A549 (cell line): Measurements from ENCODE around the gene ZNF341. TPM values are rescaled to one million over a fixed set of nuclear protein-coding genes. Genes with fewer than 3 reads are reported as not detected.

Experiments used
- ATAC-seq, 2 experiments: fragments of 200-7000 bp in 1 of 2; fragments of >200 bp in 1 of 2; cut with Nextera tagmentation in 1 of 2; cut with Tn5 transposase in 1 of 2; 3 replicates each; pipeline versions ENCODE4 v1.8.0 to v1.9.1; 2018 to 2020; ENCODE audit warnings: mild to moderate bottlenecking in 1 of 2, moderate library complexity in 1 of 2
- CTCF ChIA-PET: fragments of 300-600 bp; sonication (Branson Sonifier 250); formaldehyde crosslinking; extraction: SDS; loops from one replicate; lab custom pipeline; 2021; ENCODE audit warnings: antibody characterized with exemption, inconsistent platforms; lab: Yijun Ruan, JAX
- POLR2A ChIA-PET: fragments of 350-600 bp; formaldehyde crosslinking; extraction: SDS; loops from one replicate; lab custom pipeline; 2021; ENCODE audit warnings: antibody characterized with exemption, inconsistent platforms; lab: Yijun Ruan, JAX
- DNase-seq, 2 experiments: peaks; one replicate each; pipeline versions ENCODE4 v3.0.0 to v3.0.0-alpha.2; 2011 to 2016; ENCODE audit warnings: low read depth in 1 of 2, low spot score in 1 of 2
- FAIRE-seq: peaks from 2 replicates; lab custom pipeline; 2011; peaks lifted over from hg19 to GRCh38; lab: Jason Lieb, UNC
- H3K27ac ChIP-seq, 2 experiments: fragments of >200 bp; sonication (Bioruptor Twin); formaldehyde crosslinking; 3 replicates each; pipeline ENCODE4 v1.5.1; 2016 to 2017
- H3K4me1 ChIP-seq: fragments of >200 bp; sonication (Bioruptor Twin); formaldehyde crosslinking; 3 replicates; pipeline ENCODE4 v1.6.1; 2016
- H3K4me2 ChIP-seq: fragments of >200 bp; sonication (Bioruptor Twin); formaldehyde crosslinking; 3 replicates; pipeline ENCODE4 v1.6.1; 2016
- H3K4me3 ChIP-seq: fragments of >200 bp; sonication (Bioruptor Twin); formaldehyde crosslinking; 3 replicates; pipeline ENCODE4 v1.5.1; 2016
- H3K9me3 ChIP-seq: fragments of >200 bp; sonication (Bioruptor Twin); formaldehyde crosslinking; 3 replicates; pipeline ENCODE4 v1.6.1; 2016
- CEBPB ChIP-seq, 2 experiments: fragments of >200 bp in 1 of 2; sonication (Bioruptor Twin) in 1 of 2; formaldehyde crosslinking in 1 of 2; IDR thresholded peaks; 2 replicates each; pipeline ENCODE4 v1.6.1; 2012 to 2016
- CHD4 ChIP-seq: fragments of 200-600 bp; sonication (generic); IDR thresholded peaks from 2 replicates; pipeline ENCODE4 v1.6.1; 2016; ENCODE audit warnings: antibody characterized with exemption, mild to moderate bottlenecking, borderline replicate concordance
- ELK1 ChIP-seq: fragments of 150-350 bp; IDR thresholded peaks from 2 replicates; pipeline ENCODE4 v1.6.1; 2014; ENCODE audit warnings: low read depth, mild to moderate bottlenecking, low read length
- FOSB ChIP-seq: fragments of 250-450 bp; sonication (Bioruptor Pico); IDR thresholded peaks from 2 replicates; pipeline ENCODE4 v1.5.0; 2020; ENCODE audit warnings: mild to moderate bottlenecking, moderate library complexity
- FOSL2 ChIP-seq, 2 experiments: fragments of 450-650 bp in 1 of 2; fragments of >200 bp in 1 of 2; sonication (Bioruptor Twin) in 1 of 2; formaldehyde crosslinking; IDR thresholded peaks; 2 replicates each; pipeline versions ENCODE4 v1.5.0 to v1.6.1; 2016 to 2020; ENCODE audit warnings: mild to moderate bottlenecking in 1 of 2, moderate library complexity in 1 of 2
- GATA3 ChIP-seq: IDR thresholded peaks from 2 replicates; pipeline ENCODE4 v1.6.1; 2012; ENCODE audit warnings: borderline replicate concordance
- JUNB ChIP-seq: fragments of >200 bp; sonication (Bioruptor Twin); formaldehyde crosslinking; IDR thresholded peaks from 2 replicates; pipeline ENCODE4 v1.6.1; 2016
- KDM1A ChIP-seq: fragments of 200-600 bp; sonication (generic); IDR thresholded peaks from 2 replicates; pipeline ENCODE4 v1.6.1; 2016; ENCODE audit warnings: low read depth, mild to moderate bottlenecking
- NFE2L2 ChIP-seq: fragments of 150-350 bp; conservative IDR thresholded peaks from 2 replicates; pipeline ENCODE4 v1.6.1; 2014; ENCODE audit warnings: low read length
- PBX3 ChIP-seq: IDR thresholded peaks from 2 replicates; pipeline ENCODE4 v1.6.1; 2012
- RARB ChIP-seq: fragments of 250-450 bp; sonication (Bioruptor Pico); IDR thresholded peaks from 2 replicates; pipeline ENCODE4 v1.8.0; 2021; ENCODE audit warnings: mild to moderate bottlenecking, moderate library complexity
- RFX5 ChIP-seq: fragments of 450-650 bp; IDR thresholded peaks from 2 replicates; pipeline ENCODE4 v1.7.1; 2014; ENCODE audit warnings: antibody characterized with exemption, mild to moderate bottlenecking, moderate library complexity
- TFCP2L1 ChIP-seq: fragments of 250-450 bp; sonication (Bioruptor Pico); IDR thresholded peaks from 2 replicates; pipeline ENCODE4 v1.5.0; 2021; ENCODE audit warnings: mild to moderate bottlenecking
- ZC3H11A ChIP-seq: fragments of 450-650 bp; IDR thresholded peaks from 2 replicates; pipeline ENCODE4 v1.6.1; 2014; ENCODE audit warnings: antibody characterized with exemption, mild to moderate bottlenecking
- WGBS: methylation state at CpG from one replicate; pipeline ENCODE4 v1.1.6; 2017; ENCODE audit errors: missing lambda C conversion rate; 5-methylcytosine and 5-hydroxymethylcytosine counted together
- polyA plus RNA-seq, 4 experiments: library from polyadenylated mRNA; depleted of rRNA in 3 of 4; stranded (reverse); fragments of >200 nt; fragmentation: RNase III in 1 of 4; extraction: RNeasy Plus Mini Kit Qiagen cat#74134 plus additional on column Dnase treatment in 1 of 4; gene quantifications; 2 replicates in 3 of 4; 3 replicates in 1 of 4; pipeline ENCODE4 v1.2.3, GENCODE V29; 2011 to 2017

ZNF341 gene
- polyA plus RNA-seq, 2 of the 4 experiments (the other 2 are of a cell fraction), result 2.1 to 4.1 TPM

- no peak for TF ChIP-seq TFCP2L1 (CRISPR knock-in tag)
Observed at GRCh38 chr20:33810885-33811775, 79.3 kb downstream of the ZNF341 start, which contains the start of gene CHMP4B (continued).

GRCh38 chr20:33811776-33812151 lies 80.0 kb downstream of the ZNF341 start:
- Histone ChIP-seq H3K4me3 (peak overlapping the region; percentile 76), H3K4me2 (peak overlapping the region; percentile 93), H3K9me3 (no peaks in the 10 kb centered on the region), H3K4me1 (peaks cover 23% of the 10 kb centered on the region), H3K27ac (peak overlapping the region; percentile 88 to 94)
- DNase-seq (no peak), ATAC-seq (peak; percentile 12 to 26; a peak in 5 of 6 replicates), FAIRE-seq (no peak)
- WGBS, result under 1% methylated on average over 12 of the region's 12 CpGs
- ChIA-PET CTCF (interaction anchor here (1.1 to 4.5 kb wide), 4 partner anchors 14 to 140 kb away, joined by 3 to 25 read pairs (median 6); partner anchors contain the start of gene ZNF341), POLR2A (interaction anchor here (0.6 to 3.5 kb wide), 6 partner anchors 9 to 300 kb away, joined by 3 to 14 read pairs (median 4); partner anchors contain the start of genes EIF2S2, RALY and ZNF341)
- TF ChIP-seq ELK1 (no peak), NFE2L2 (no peak), PBX3 (no peak), FOSB (no peak), RFX5 (no peak), RARB (CRISPR knock-in tag) (no peak), ZC3H11A (no peak), KDM1A (no peak)
- TF ChIP-seq, all 56 proteins: peak for 0

DNA sequence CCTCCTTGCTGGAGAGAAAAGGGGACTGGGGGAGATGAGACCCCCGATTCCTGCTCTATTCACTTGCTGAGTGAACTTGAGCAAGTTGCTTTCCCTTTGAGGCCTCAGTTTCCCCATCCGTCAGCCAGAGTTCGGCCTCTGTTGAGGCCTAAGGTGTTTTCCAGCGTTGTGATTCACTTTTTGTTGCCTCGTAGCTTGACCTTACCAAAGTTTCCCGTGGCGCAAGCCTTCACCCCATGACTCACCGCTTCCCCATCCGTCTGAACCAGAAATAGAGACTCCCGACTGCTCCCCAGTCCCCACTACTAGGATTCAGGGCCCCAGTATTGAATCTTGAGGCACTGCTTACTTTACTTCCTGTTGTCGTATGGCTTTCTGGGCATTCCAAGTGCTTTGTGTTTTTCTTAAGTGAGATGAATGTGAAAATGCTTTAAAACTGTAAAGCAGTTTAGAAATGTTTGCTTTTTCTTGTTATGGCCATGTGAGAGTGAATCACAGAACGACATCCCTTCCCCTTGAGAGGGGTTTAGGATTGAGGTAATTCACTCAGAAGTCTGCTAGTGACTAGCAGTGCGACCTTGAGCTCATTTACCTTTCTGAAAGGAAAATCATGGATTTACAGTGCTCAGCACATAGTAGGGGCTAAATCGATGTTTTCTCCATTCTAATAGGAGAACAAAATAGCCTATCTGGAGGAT lies 80.5 kb downstream of the ZNF341 start:
- H3K4me2 ChIP-seq, result peak overlapping the region; percentile 93
- ChIA-PET POLR2A (interaction anchor here (0.6 to 3.5 kb wide), 8 partner anchors 8 to 300 kb away, joined by 3 to 14 read pairs (median 4); partner anchors contain the start of genes EIF2S2, RALY and ZNF341), CTCF (interaction anchor here (0.8 to 1.9 kb wide), 4 partner anchors 14 to 317 kb away, joined by 3 to 7 read pairs (median 5); partner anchors contain the start of gene ZNF341)
- peaks cover 23% of the 10 kb centered on the region for H3K4me1 ChIP-seq
- 2% methylated on average over 14 of the region's 14 CpGs for WGBS
- DNase-seq, result peak; percentile 62 to 77
- H3K9me3 ChIP-seq, result no peaks in the 10 kb centered on the region
- TF ChIP-seq CEBPB (IDR thresholded peaks at IDR 0.05) (peak in 1 of 2 experiments; percentile 56; a peak in 2 of 4 replicates), PBX3 (no peak), FOSL2 (IDR thresholded peaks at IDR 0.05) (no peak; the same call in 1 of the 2 replicates), FOSL2 (CRISPR knock-in tag; IDR thresholded peaks at IDR 0.05) (peak; percentile 89), JUNB (peak; percentile 60)
- H3K4me3 ChIP-seq, result peak overlapping the region; percentile 76
- ATAC-seq, result peak; percentile 57 to 67
- H3K27ac ChIP-seq, result peak overlapping the region; percentile 88 to 94
- FAIRE-seq, result no peak

DNA sequence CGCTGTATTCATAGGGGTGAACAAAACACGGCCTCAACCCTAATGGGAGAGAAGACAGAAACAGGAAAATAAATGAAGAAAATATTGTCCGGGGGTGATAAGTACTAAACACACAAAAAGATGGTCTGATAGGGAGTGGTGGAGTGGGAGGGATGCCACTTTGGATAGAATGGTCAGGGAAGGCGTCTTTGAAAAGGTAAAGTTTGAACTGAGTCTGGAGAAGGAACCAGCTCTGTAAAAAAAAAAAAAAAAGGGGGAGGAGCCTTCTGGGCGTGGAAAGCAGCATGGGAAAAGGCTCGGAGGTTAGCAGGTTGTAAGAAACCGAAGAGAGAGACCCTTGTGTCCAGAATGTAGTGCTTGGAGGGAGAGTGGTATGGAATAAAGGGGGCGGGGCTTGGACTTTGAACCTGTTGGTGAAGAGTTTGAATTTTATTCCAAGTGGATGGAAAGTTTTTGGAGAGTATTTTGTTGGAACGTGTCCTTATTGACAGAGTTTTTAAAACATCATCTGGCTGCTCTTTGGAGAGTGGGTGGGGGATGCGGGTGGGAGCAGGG lies 81.2 kb downstream of the ZNF341 start:
- POLR2A ChIA-PET, result interaction anchor here (0.6 to 3.5 kb wide), 2 partner anchors 80 to 202 kb away, joined by 4 to 14 read pairs; partner anchors contain the start of gene ZNF341
- Histone ChIP-seq H3K4me3 (peak overlapping the region; percentile 76), H3K27ac (peak overlapping the region; percentile 88 to 94), H3K4me2 (peak overlapping the region; percentile 93), H3K9me3 (no peaks in the 10 kb centered on the region), H3K4me1 (peaks cover 23% of the 10 kb centered on the region)
- TF ChIP-seq GATA3 (no peak), RARB (CRISPR knock-in tag) (no peak), CHD4 (no peak)
- DNase-seq (peak in 1 of 2 experiments; percentile 42), FAIRE-seq (no peak), ATAC-seq (peak in 1 of 2 experiments; percentile 13; a peak in 1 of 6 replicates)
- CTCF ChIA-PET, result interaction anchor here (0.8 to 1.8 kb wide), 3 partner anchors 15 to 316 kb away, joined by 3 to 5 read pairs (median 5); no protein-coding TSS in a partner anchor
- 19% methylated on average over 10 of the region's 10 CpGs for WGBS
